Heart left ventricle (tissue), 13 donors: ENCODE measurements around the gene BHLHA15.

Source experiments
- CTCF ChIP-seq, 12 donors: fragments of 200-600 bp; sonication (generic) in 4 of 12; IDR thresholded peaks; one replicate each; pipeline versions ENCODE4 v1.5.0 to v1.8.0; 2018 to 2022; ENCODE audit warnings: antibody characterized with exemption in 12 of 12, mild to moderate bottlenecking in 5 of 12
- POLR2A ChIP-seq, 2 donors: fragments of 450-650 bp; IDR thresholded peaks; one replicate each; pipeline ENCODE4 v1.6.1; 2017; ENCODE audit warnings: antibody characterized with exemption in 2 of 2, mild to moderate bottlenecking in 2 of 2, moderate library complexity in 2 of 2
- donor health status: ischemic (EF 13 %, LVEDD 7.1; RV severe dilation, severe dysfunction).
- donor health status: DM: no; HTN: yes; CAD: no.
- donor health status: DM: no; HTN: no; CAD: no.
- donor health status: ischemic (EF 25% LVEDD 6.9; RV normal size, moderate dysfunction).
- donor health status: ischemic (EF 25% LVEDD 5.7; RV mildly dilated, moderate dysfunction).
- donor health status: ischemic (EF 35%, LVEDD 5.7; RV mildly dilated, moderate dysfunction).
- donor health status: nonischemic (EF 11% LVEDD 7.7; RV severe dilation, severe dysfunction).
- donor health status: DM: yes; HTN: yes; CAD: no.
- donor health status: PGD.
- donor health status: ischemic (EF 29% LVEDD 5.4; RV normal size, mild dysfunction).
- donor health status: nonischemic (EF 23%, LVEDD 6.1; RV moderate dilation, normal function).

GRCh38 chr7:98221611-98222532 is 10.6 kb downstream of the BHLHA15 start:
- TF ChIP-seq CTCF (IDR thresholded peaks at IDR 0.05) (no peak), POLR2A (IDR thresholded peaks at IDR 0.05) (no peak)
